MM.1S (cell line): Measurements from ENCODE around the gene ARHGAP32.

Experiments used
- EZH2 ChIP-seq: fragments of 300-600 bp; sonication (generic); optimal IDR thresholded peaks from 2 replicates; pipeline ENCODE3; 2017; ENCODE audit warnings: low read depth, mild to moderate bottlenecking, antibody characterized with exemption, low read length, mixed read lengths
- EZH2phosphoT487 ChIP-seq: fragments of 300-600 bp; sonication (generic); IDR thresholded peaks from 2 replicates; pipeline ENCODE4 v1.6.1; 2018; ENCODE audit warnings: antibody characterized with exemption, low read length
- TF ChIP-seq, protein P1 (sequence below): fragments of 300-600 bp; sonication (generic); IDR thresholded peaks from 2 replicates; pipeline ENCODE4 v1.5.1; 2016; ENCODE audit warnings: antibody characterized with exemption, low read length, mixed read lengths

- TF ChIP-seq, protein P1, sequence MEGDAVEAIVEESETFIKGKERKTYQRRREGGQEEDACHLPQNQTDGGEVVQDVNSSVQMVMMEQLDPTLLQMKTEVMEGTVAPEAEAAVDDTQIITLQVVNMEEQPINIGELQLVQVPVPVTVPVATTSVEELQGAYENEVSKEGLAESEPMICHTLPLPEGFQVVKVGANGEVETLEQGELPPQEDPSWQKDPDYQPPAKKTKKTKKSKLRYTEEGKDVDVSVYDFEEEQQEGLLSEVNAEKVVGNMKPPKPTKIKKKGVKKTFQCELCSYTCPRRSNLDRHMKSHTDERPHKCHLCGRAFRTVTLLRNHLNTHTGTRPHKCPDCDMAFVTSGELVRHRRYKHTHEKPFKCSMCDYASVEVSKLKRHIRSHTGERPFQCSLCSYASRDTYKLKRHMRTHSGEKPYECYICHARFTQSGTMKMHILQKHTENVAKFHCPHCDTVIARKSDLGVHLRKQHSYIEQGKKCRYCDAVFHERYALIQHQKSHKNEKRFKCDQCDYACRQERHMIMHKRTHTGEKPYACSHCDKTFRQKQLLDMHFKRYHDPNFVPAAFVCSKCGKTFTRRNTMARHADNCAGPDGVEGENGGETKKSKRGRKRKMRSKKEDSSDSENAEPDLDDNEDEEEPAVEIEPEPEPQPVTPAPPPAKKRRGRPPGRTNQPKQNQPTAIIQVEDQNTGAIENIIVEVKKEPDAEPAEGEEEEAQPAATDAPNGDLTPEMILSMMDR = no peak
- no peak for TF ChIP-seq EZH2
- no peak for TF ChIP-seq EZH2phosphoT487
Measured at GRCh38 chr11:129146191-129146590, 45.9 kb downstream of the ARHGAP32 start.
